COLO668 (cell line): ENCODE measurements around the gene PEX26.
"Not testable (repeated sequence)": the region's sequence is repeated elsewhere in the genome, so short reads cannot be mapped to it uniquely, and the experiment has no call there.

Source experiments
- DNase-seq: peaks from one replicate; lab custom pipeline; 2025; ENCODE audit not compliant: unreplicated experiment; lab: John Stamatoyannopoulos, UW

Gene PEX26

DNA sequence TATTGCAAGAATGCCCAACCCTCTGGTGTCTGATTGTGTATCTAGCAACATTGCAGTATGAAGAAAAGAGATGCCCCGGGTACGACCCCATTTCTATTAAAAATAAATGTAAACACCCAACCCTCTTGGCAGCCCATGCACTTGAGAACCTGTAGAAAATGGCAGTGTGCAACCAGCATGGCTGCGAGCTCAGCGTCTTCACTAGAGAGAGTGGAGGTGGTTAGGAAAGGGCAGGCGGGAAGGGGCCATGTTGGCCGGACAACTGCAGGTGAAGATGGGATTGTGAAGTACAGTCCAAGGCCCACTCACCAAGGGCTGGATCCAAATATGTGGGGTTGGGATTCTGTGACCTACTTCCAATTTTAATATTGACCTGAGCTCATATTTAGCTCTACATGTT is 15.9 kb downstream of the PEX26 start:
- DNase-seq, result no peak

DNA sequence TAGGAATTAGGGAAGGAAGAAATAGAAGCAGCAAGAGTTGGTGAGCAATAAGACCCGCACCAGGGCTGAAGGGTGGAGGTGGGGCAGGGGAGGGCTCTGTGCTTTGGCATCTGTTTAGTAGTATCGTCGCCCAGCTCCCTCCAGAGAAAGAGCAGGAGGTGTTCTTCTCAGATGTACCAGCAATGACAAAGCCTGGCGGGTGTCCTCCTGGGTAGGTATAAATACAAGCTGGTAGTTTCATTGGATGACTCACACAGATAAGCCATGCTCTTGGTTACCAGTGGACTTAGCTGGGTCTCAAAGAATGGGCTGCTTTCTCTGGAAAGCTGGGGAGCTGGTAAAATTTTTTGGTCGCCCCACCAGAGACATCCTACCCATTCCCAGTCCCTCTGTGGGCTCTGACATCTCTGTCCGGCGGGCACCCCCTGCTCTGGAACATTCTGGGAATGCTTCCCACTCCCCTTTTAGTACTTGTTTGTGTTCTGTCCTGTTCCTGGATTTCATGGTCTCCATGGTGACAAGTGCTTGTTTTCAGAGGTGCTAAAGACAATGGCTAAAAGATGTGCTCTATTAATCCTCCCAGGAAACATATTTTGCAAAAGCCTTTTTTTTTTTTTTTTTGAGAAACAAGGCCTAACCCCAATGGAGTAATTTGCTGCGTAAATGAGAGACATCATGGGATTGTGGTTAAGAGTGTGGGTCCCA is 17.5 kb downstream of the PEX26 start:
- no peak for DNase-seq

DNA sequence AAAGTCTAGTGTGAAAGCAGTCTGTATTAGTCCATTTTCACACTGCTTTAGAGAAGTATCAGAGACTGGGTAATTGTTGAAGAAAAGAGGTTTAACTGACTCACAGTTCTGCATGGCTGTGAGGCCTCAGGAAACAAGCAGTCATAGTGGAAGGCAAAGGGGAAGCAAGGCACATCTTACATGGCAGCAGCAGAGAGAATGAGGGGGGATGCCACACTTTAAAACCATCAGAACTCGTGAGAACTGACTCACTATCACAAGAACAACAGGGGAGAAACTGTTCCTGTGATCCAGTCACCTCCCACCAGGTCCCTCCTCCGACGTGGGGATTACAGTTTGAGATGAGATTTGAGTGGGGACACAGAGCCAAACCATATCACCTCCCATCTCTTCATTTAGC is 19.0 kb downstream of the PEX26 start:
- no peak for DNase-seq

DNA sequence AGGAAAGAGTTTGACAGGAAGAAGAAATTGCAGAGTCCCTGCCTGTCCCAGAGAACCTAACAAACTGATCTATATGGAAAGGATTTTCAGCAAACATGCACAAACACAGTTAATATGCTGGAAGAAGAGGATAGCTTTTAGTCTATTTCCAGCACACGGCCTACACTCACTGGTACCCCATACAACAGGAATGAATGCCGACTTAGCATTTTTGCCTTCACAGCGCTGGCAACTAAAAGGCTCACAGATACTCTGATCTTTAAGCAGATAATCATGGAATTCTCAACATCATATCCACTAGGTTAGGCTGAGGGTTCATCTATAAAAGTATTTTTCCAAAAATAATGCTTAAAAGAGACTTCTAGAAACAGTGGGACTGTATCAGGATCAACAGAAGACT is 23.0 kb downstream of the PEX26 start:
- DNase-seq, result no peak

DNA sequence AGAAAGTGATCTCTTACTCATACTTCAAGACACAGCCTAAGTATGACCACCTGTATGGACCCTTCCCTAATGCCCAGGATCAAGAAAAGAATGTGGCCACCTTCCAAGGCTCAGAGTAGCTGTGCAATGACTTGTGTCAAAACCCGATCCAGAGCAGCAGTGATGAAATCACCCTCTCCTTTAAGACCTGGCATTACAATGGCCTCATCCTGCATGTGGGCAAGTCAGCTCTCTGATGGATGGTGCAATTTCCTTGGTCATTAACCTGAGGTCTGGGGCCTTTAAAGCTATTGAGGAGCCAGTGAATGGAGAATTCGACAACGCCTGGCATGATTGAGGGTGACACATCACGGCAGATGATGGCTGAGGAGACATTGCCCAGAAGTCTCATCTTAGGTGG is 23.7 kb downstream of the PEX26 start:
- DNase-seq, result no peak

DNA sequence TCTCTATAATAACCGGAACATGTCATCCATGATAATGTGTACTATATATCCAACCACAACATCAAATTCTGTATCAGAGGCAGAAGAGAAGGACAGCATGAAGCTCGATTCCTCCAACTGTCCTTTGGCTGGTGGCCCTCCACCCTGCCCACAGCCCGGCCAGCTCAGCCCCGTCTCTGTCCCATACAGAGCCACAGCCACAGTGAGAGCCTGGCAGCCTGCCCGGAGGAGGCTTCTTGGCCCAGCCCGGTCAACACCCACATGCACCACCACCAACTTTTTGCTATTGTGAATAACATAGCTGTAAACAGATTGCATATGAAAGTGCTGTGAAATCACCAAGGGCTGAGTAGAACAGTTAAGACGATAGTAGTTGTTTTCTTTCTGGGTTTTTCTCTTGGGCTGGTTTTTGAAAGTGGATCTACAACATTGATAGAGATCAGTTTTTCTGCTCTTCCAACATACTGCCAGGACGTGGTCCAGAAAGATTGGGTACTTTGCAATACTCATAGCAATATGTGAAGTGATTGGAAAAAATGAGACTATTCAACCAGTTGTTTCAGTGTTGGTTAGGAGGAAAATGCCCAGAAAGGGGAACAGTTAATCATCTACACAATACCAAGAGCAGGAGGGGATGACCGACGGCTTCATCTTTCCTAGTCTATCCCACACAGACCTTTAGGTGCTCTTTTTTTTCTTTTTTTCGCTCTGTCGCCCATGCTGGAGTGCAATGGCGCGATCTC is 25.9 kb downstream of the PEX26 start:
- DNase-seq, result no peak

DNA sequence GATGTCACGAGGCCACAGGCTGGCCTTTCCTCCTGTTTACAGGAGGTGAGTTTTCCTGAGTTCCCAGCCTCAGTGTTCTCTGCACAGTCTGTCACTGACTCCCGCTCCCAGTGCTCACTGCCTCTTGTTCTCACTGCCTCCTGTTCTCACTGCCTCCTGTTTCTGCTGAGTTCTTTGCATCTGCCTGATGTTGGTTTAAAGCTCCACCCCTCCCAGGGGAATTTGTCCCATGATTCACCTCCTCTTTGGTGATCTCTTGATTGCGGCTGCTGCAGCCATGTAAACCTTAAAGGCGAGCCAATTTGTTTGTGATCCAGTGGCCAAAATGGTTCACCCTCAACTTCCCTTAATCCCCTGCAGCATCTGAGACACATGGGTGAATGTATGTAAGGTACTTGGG is 26.8 kb downstream of the PEX26 start:
- no peak for DNase-seq

DNA sequence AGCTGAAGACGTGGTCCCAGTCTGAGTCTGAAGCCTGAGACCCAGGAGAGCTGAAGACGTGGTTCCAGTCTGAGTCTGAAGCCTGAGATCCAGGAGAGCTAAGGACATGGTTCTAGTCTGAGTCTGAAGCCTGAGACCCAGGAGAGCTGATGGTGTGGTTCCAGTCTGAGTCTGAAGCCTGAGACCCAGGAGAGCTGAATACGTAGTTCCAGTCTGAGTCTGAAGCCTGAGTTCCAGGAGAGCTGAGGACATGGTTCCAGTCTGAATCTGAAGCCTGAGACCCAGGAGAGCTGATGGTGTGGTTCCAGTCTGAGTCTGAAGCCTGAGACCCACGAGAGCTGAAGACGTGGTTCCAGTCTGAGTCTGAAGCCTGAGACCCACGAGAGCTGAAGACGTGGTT is 28.2 kb downstream of the PEX26 start:
- DNase-seq, result not testable (repeated sequence)

DNA sequence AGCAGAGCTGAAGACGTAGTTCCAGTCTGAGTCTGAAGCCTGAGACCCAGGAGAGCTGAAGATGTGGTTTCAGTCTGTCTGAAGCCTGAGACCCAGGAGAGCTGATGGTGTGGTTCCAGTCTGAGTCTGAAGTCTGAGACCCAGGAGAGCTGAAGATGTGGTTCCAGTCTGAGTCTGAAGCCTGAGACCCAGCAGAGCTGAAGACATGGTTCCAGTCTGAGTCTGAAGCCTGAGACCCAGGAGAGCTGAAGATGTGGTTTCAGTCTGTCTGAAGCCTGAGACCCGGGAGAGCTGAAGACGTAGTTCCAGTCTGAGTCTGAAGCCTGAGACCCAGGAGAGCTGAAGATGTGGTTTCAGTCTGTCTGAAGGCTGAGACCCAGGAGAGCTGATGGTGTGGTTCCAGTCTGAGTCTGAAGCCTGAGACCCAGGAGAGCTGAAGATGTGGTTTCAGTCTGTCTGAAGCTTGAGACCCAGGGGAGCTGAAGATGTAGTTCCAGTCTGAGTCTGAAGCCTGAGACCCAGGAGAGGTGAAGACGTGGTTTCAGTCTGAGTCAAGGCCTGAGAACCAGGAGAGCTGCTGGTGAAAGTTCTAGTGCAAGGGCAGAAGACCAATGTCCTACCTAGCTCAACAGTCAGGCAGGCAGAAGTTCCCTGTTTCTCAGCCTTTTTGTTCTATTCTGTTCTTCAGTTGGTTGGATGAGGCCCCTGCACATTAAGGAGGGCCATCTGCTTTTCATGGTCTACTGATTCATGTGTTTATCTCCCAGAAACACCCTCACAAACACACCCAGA is 29.0 kb downstream of the PEX26 start:
- not testable (repeated sequence) for DNase-seq

DNA sequence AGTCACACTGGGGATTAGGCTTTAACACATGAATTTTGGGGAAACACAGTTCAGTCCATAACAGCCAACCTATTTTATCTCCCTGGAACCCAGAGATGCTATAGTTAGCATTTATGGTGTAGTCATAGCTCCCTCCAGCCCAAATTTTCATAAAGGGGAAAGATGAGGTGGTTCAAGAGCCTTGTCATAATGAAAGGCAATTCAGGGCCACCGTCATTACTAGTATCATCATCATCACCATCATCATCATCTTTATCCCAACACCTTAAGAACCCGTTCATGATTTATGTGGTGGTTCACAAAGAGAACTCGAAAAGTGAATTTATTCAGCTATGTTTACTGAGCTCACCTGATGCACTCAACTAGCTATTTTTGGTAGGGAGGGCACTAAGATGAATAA is 30.4 kb downstream of the PEX26 start:
- no peak for DNase-seq

DNA sequence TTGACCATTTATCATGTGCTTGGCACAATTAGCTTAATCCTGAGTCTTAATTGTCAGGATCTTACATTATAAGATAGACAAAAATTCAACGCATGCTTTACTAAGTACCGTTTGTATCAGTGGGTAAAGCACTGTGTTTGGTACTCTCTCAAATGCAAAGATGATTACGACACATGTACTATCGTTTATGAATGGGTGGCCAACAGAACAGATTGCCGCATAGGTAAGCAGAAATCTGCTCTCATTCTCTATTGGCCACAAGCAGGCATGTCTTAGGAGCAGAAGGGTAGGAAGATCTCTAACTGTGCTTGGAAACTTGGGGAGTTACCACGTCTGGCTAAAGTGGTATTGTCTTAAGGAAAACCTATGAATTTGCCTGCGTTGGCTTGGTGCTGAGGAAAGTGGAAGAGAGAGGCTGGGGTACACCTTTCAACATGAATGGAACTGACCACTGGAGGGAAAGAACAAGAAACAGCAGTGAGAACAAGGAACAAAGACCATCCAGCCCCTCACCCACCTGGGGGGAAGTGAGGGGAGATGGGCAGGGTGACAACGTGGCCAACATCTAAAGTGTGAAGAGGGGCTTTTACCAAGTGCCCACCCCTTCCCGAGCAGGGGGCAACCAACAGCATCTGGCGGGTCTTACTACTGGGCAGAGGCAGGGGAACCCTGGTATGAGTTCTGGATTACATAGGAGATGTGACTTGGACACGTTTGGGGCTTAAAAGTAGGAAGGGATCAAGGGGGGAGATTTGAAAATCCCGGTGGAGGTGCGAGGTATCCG is 31.8 kb downstream of the PEX26 start:
- DNase-seq, result no peak

DNA sequence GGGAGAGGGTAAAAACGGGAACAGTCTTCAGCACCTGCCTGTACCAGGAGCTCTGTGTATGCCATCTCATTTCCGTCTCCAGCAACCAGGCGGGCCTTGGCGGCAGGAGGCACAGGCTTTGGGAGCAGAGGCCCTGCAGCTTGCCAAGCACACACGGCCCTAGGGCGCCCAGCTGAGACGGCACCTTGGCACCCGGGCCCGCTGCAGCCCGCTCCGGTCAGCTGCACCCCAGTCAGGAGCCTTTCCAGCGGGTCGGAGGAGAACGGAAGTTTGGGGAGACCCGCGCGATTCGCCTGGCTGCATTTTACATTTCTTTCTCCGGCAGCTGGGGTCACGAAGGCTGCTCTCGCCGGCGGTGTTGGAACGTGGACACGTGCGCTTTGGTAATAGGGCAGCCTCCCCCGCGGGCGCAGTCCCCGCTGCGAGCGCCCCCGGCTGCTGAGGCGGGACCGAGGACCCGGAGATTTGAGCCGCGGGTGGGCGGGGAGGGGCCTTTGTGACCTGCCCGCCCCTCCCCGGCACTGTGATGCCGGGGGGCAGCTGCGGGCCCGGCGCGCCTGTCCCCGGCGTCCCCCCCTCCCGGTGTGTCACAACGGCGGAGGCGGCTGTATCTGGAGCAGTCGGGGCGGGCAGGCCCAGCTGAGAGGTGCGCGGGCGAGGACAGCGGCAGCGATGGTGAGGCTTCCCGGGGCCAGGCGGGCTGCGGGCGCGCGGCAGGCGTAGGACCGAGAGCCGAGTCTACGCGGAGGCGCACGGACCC is 32.6 kb downstream of the PEX26 start, which contains the start of gene TUBA8:
Gene TUBA8, plus strand, starts transcription at position 616 of the 760 bp plus-strand sequence. Its CDS starts 57 bp downstream, at position 673.
- DNase-seq, result peak; percentile 78

DNA sequence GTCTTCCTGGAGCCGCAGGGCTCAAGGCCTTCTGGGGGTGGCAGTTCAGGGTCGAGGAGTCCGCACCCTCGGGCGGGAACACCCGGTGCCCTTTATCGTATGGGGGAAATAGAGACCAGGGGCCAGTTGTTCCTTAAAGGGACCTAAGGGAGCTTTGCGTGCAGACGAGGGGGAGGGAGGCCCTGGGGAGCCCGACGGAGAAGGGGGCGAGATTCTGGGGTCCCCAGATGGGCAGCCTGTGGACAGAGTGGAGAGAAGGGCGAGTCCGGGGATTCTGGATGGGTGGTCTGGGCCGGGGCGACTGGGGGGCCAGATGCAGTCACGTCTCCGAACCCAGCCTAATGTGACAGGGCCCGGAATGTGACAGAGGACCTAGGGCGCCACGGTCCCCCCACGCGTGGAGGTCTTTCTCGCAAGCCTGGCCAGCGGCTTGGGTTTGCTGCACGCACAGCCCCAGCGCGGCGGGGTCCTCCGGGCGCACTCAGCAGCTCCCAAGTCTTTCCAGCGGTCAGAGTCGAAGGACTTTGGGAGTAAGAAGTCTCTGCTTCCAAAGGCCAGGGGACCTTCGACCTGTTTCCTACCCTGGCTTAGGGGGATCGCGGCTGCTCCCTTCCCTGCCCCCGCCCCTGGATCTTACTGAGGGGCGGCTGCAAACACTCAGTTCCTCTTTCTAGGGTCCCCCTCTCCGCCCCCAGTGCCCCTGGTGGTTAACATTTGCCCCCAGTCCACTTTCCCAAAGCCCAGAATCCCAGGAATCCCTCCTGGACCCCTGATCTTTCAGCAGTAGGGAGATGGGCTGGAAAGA is 33.4 kb downstream of the PEX26 start:
- no peak for DNase-seq

DNA sequence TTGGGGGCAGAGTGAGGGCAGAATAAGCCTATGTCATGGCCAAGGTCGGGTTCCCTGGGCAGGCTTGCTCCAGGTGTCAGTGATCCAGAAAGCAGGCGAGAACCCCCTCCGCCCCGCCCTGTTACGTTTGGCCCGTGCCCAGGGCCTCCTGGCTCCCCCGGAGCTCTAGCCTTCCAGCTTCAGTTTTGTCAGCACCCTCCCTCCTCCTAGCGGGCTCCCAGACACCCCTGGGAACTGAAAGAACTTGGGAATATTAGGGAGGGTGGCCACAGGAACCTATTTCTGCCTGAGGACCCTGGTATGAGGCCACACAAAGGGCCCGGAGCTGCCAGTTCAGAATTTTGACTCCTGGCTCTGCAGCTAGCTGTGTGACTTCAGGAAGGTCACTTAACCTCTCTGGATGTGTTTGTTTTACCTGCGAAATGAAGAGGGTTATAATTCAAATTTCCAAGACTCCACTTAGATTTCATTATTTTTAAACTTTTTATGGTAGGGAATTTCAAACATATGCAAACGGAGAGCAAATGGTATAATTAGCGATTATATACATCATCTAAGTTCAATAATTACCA is 34.1 kb downstream of the PEX26 start:
- no peak for DNase-seq

DNA sequence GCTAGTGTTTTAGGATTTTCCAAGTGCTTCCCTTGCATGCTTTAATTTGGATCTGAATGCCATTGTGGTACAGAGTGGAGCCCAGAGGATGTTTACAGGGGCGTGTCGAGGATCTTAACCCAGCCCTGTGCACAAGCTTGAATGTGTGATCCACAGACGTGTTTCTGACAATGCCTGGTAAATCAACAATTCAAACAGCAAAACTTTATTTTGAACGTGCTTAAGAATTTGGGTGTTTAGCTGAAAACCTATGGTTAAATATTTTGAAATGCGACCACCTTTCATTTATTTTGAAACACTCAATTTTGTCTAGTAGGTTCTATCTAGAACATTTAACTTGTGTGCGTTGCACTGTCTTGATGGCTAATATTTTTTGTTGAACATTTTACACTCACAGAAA is 34.6 kb downstream of the PEX26 start:
- DNase-seq, result no peak

DNA sequence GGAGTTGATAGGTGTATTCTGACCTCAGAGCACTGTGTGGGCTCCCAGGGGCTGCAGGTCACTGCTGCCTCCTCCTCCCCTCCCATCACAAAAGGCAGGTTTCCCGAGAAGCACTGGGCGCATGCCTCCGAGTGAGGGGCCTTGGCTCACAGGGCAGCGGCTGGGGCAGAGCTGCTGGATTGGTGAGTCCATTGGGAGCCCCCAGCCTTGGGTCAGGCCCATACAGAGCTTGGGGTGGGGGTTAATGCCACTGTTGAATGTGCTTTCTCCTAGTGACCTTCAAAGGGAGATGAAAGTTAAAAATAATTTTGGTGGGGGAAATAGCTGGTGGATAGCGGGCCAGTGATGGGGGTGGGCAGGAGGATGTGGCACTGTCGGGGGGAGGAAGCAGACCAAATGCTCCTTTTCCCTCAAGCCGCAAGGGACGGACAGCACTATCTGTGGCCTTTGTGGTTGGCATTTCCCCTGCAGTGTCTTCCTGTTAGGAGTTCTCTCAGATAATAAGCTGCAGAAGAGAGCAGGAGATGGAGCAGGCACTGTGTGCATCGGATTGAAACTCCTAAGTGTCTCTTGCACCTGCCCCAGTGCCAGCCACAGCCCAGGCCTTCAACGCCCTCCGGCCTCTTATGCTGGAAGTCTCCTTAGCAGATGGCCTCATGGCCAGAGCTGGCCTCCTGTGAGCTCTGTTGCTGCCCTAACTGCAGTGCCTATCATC is 36.0 kb downstream of the PEX26 start:
- no peak for DNase-seq

DNA sequence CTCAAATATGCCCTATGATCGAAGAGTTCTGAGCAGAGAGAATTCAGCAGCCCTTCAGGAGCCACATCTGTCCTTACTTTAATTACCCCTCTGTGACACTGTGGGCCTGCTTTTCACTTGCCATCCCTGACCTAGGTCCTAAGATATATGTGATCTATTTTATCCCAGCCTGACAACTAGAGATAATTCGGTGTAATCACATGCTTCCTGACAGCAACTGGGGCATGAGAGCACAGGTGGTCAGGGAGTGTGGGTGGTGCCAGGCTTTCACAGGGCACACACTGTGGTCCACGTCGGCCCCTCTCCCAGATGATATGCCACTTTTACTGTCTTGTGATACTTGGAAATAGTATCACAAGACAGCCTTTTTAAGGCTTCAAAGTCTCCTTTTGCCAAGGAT is 36.7 kb downstream of the PEX26 start:
- no peak for DNase-seq

DNA sequence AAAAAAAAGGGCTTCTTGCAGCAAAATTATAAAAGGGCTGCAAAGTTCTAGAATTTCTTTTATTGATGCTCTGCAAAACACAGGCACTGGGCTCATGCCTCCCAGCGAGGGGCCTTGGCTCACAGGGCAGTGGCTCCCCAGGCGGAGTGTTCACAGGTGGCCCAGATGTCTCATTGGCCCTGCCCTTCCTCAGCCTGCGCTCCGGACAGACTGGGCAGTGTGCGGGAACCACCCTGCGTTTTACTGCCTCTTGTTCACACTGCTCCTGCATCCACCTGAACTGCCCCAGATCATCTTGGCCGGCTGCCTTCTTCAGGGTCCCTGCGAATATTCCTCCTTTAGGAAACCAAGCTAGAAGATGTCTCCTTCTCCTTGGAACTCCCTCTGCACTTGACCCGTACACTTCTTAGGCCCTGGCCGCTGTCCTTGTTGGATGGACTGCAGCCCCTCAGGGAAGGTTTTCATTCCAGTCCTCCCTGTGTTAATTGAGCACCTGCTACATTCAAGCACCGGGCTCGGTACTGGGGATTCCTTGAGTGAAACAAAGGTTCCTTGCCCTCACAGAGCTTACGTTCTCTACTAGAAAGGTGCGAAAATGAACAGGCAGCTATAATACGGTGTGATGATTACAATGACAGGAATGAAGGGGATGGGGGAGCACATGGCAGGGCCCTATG is 37.3 kb downstream of the PEX26 start:
- no peak for DNase-seq
